H9 (cell line): ENCODE data around the gene SH3PXD2B. TPM values are rescaled to one million over a fixed set of nuclear protein-coding genes. Genes with fewer than 3 reads are reported as not detected.

Experiments
- DNase-seq: peaks from one replicate; pipeline ENCODE4 v3.0.0-alpha.2; 2017
- H2AFZ ChIP-seq: one replicate; pipeline ENCODE4 v1.6.1; 2013; ENCODE audit warnings: mild to moderate bottlenecking, low read length, control low read depth, moderate library complexity
- H2AK5ac ChIP-seq: 2 replicates; pipeline ENCODE4 v1.6.1; 2013; ENCODE audit warnings: low read length, control low read depth, mixed read lengths; ENCODE audit not compliant: insufficient read length
- H2BK120ac ChIP-seq: one replicate; pipeline ENCODE4 v1.6.1; 2013; ENCODE audit warnings: low read depth, mild to moderate bottlenecking, low read length, control low read depth, inconsistent platforms; ENCODE audit not compliant: poor library complexity, severe bottlenecking
- H2BK12ac ChIP-seq: 2 replicates; pipeline ENCODE4 v1.6.1; 2013; ENCODE audit warnings: low read length, control low read depth, mixed read lengths, low read depth; ENCODE audit not compliant: insufficient read length
- H2BK15ac ChIP-seq: 2 replicates; pipeline ENCODE4 v1.6.1; 2013; ENCODE audit warnings: low read depth, low read length, control low read depth
- H2BK20ac ChIP-seq: one replicate; pipeline ENCODE4 v1.6.1; 2013; ENCODE audit warnings: low read depth, mild to moderate bottlenecking, low read length, control low read depth, inconsistent platforms; ENCODE audit not compliant: poor library complexity, severe bottlenecking
- H2BK5ac ChIP-seq: 2 replicates; pipeline ENCODE4 v1.6.1; 2013; ENCODE audit warnings: low read length, control low read depth, mixed read lengths; ENCODE audit not compliant: insufficient read length
- H3K14ac ChIP-seq: 2 replicates; pipeline ENCODE4 v1.6.1; 2013; ENCODE audit warnings: low read length, control low read depth; ENCODE audit not compliant: insufficient read depth
- H3K18ac ChIP-seq: 2 replicates; pipeline ENCODE4 v1.6.1; 2013; ENCODE audit warnings: low read depth, mild to moderate bottlenecking, mixed read lengths, low read length, control low read depth; ENCODE audit not compliant: insufficient read length
- H3K23ac ChIP-seq: 2 replicates; pipeline ENCODE4 v1.6.1; 2013; ENCODE audit warnings: low read length, control low read depth, mixed read lengths, low read depth; ENCODE audit not compliant: insufficient read length
- H3K23me2 ChIP-seq: 2 replicates; pipeline ENCODE4 v1.6.1; 2013; ENCODE audit warnings: low read depth, mild to moderate bottlenecking, mixed read lengths, low read length, control low read depth; ENCODE audit not compliant: insufficient read length, poor library complexity, severe bottlenecking
- H3K27ac ChIP-seq: 2 replicates; pipeline ENCODE4 v1.5.1; 2013; ENCODE audit warnings: low read length, control low read depth, mixed read lengths, low read depth; ENCODE audit not compliant: insufficient read length
- H3K27me3 ChIP-seq: 2 replicates; pipeline ENCODE4 v1.6.1; 2013; ENCODE audit warnings: low read length, control low read depth, inconsistent platforms; ENCODE audit not compliant: insufficient read depth
- H3K4ac ChIP-seq: 2 replicates; pipeline ENCODE4 v1.6.1; 2013; ENCODE audit warnings: low read depth, mild to moderate bottlenecking, control low read depth, inconsistent platforms, low read length, moderate library complexity
- H3K4me1 ChIP-seq: 2 replicates; pipeline ENCODE4 v1.6.1; 2013; ENCODE audit warnings: low read length, control low read depth, inconsistent platforms; ENCODE audit not compliant: insufficient read depth
- H3K4me2 ChIP-seq: 2 replicates; pipeline ENCODE4 v1.6.1; 2013; ENCODE audit warnings: low read length, control low read depth, mixed read lengths; ENCODE audit not compliant: insufficient read length, insufficient read depth
- H3K56ac ChIP-seq: 2 replicates; pipeline ENCODE4 v1.6.1; 2013; ENCODE audit warnings: low read depth, mild to moderate bottlenecking, mixed read lengths, low read length, control low read depth; ENCODE audit not compliant: insufficient read length
- H3K79me1 ChIP-seq: 2 replicates; pipeline ENCODE4 v1.6.1; 2013; ENCODE audit warnings: low read depth, mild to moderate bottlenecking, moderate library complexity, low read length, control low read depth, inconsistent platforms; ENCODE audit not compliant: insufficient read depth, poor library complexity, severe bottlenecking
- H3K79me2 ChIP-seq: 2 replicates; pipeline ENCODE4 v1.6.1; 2013; ENCODE audit warnings: low read length, control low read depth, inconsistent platforms; ENCODE audit not compliant: insufficient read depth
- H3K9ac ChIP-seq: 2 replicates; pipeline ENCODE4 v1.6.1; 2013; ENCODE audit warnings: low read length, control low read depth, mixed read lengths; ENCODE audit not compliant: insufficient read length; ENCODE audit errors: extremely low read depth
- H3K9me3 ChIP-seq: one replicate; pipeline ENCODE4 v1.6.1; 2013; ENCODE audit warnings: low read depth, low read length, inconsistent platforms; ENCODE audit not compliant: control insufficient read depth
- H3T11ph ChIP-seq: one replicate; pipeline ENCODE4 v1.6.1; 2013; ENCODE audit warnings: mild to moderate bottlenecking, low read length, control low read depth, inconsistent platforms
- H4K20me1 ChIP-seq: one replicate; pipeline ENCODE4 v1.6.1; 2013; ENCODE audit not compliant: control insufficient read depth, insufficient read length, insufficient read depth
- H4K5ac ChIP-seq: 2 replicates; pipeline ENCODE4 v1.6.1; 2013; ENCODE audit warnings: low read depth, mild to moderate bottlenecking, mixed read lengths, low read length, control low read depth; ENCODE audit not compliant: insufficient read length
- H4K8ac ChIP-seq: replicated peaks from 2 replicates; pipeline ENCODE4 v1.6.1; 2013; ENCODE audit warnings: low read length, control low read depth, mixed read lengths, low read depth; ENCODE audit not compliant: insufficient read length
- H4K91ac ChIP-seq: 2 replicates; pipeline ENCODE4 v1.6.1; 2013; ENCODE audit warnings: low read depth, mild to moderate bottlenecking, moderate library complexity, mixed read lengths, low read length, control low read depth; ENCODE audit not compliant: insufficient read length
- H3K27ac Mint-ChIP-seq, 3 experiments: 2 replicates in 2 of 3; 3 replicates in 1 of 3; pipeline ENCODE4 v1.8.0; 2020 to 2021; ENCODE audit warnings: mixed read lengths in 3 of 3, mild to moderate bottlenecking in 1 of 3, moderate library complexity in 1 of 3
- H3K27me3 Mint-ChIP-seq: 2 replicates; pipeline ENCODE4 v1.8.0; 2021; ENCODE audit warnings: low read depth, mild to moderate bottlenecking, moderate library complexity, mixed read lengths
- H3K36me3 Mint-ChIP-seq, 3 experiments: 2 replicates in 2 of 3; 3 replicates in 1 of 3; pipeline ENCODE4 v1.8.0; 2020 to 2021; ENCODE audit warnings: low read depth in 3 of 3, mixed read lengths in 3 of 3; ENCODE audit not compliant: insufficient read depth in 1 of 3
- H3K4me1 Mint-ChIP-seq, 2 experiments: 2 replicates each; pipeline ENCODE4 v1.8.0; 2020; ENCODE audit warnings: mixed read lengths in 2 of 2
- H3K4me3 Mint-ChIP-seq, 2 experiments: 2 replicates in 1 of 2; 3 replicates in 1 of 2; pipeline ENCODE4 v1.8.0; 2020 to 2021; ENCODE audit warnings: mild to moderate bottlenecking in 2 of 2, mixed read lengths in 2 of 2, moderate library complexity in 1 of 2
- H3K9me3 Mint-ChIP-seq, 2 experiments: 2 replicates in 1 of 2; 3 replicates in 1 of 2; pipeline ENCODE4 v1.8.0; 2020; ENCODE audit warnings: mild to moderate bottlenecking in 2 of 2, mixed read lengths in 2 of 2, moderate library complexity in 1 of 2
- CTCF ChIP-seq: fragments of 200-600 bp; sonication (generic); conservative IDR thresholded peaks from 3 replicates; pipeline ENCODE4 v1.8.0; 2021; ENCODE audit warnings: antibody characterized with exemption, mild to moderate bottlenecking
- WGBS: extraction: QIAGEN DNeasy Blood & Tissue Kit; methylation state at CpG from one replicate; pipeline ENCODE4 v1.1.7; 2013; ENCODE audit warnings: missing lambda C conversion rate, low lambda C conversion rate, mixed read lengths; ENCODE audit not compliant: insufficient read length; ENCODE audit errors: extremely low coverage; 5-methylcytosine and 5-hydroxymethylcytosine counted together
- total RNA-seq: library from RNA; stranded (reverse); gene quantifications from 2 replicates; pipeline ENCODE4 v1.2.1, GENCODE V29; 2021

SH3PXD2B gene
- total RNA-seq, 1 experiment from 2014 or later = 49.0 TPM

- Histone ChIP-seq H3K9ac (no peak overlapping the region), H2AFZ (no peak overlapping the region), H4K8ac (no peak overlapping the region), H3T11ph (no peak overlapping the region), H3K27ac (no peak overlapping the region), H2BK15ac (no peak overlapping the region), H3K23ac (no peak overlapping the region), H3K14ac (no peak overlapping the region), H3K23me2 (no peaks in the 10 kb centered on the region), H3K9me3 (no peaks in the 10 kb centered on the region), H4K5ac (no peak overlapping the region), H3K18ac (no peak overlapping the region), H4K20me1 (no peaks in the 10 kb centered on the region), H3K27me3 (no peaks in the 10 kb centered on the region), H3K4ac (no peak overlapping the region), H2BK20ac (no peak overlapping the region), H3K4me2 (no peak overlapping the region), H2BK12ac (no peak overlapping the region), H4K91ac (no peak overlapping the region), H2AK5ac (no peak overlapping the region), H3K79me2 (no peaks in the 10 kb centered on the region), H2BK120ac (no peak overlapping the region), H3K4me1 (no peaks in the 10 kb centered on the region), H2BK5ac (no peak overlapping the region), H3K79me1 (no peaks in the 10 kb centered on the region), H3K56ac (no peak overlapping the region)
- peaks cover 6 to 44% (median 22%) of the 10 kb centered on the region in 3 experiments for H3K36me3 Mint-ChIP-seq
- no peak overlapping the region for H3K27ac Mint-ChIP-seq
- no peaks in the 10 kb centered on the region for H3K4me1 Mint-ChIP-seq
- TF ChIP-seq CTCF = no peak
- H3K27me3 Mint-ChIP-seq = no peaks in the 10 kb centered on the region
- no CpG with 5 or more reads among the region's 9 CpGs for WGBS
- no peak for DNase-seq
- no peak overlapping the region for H3K4me3 Mint-ChIP-seq
- H3K9me3 Mint-ChIP-seq = no peaks in the 10 kb centered on the region
Observed at GRCh38 chr5:172336676-172337285, 117.5 kb downstream of the SH3PXD2B start.
